Mesenchymal stem cell (in vitro differentiated cells and primary cell): ENCODE results near the gene KIF1B.

Source experiments
- DNase-seq: peaks from one replicate; pipeline ENCODE4 v3.0.0-alpha.2; 2013
- H2AFZ ChIP-seq: one replicate; pipeline ENCODE4 v1.6.1; 2013; ENCODE audit warnings: low read depth, mild to moderate bottlenecking, control low read depth, inconsistent platforms, low read length, moderate library complexity
- H2AK5ac ChIP-seq: 2 replicates; pipeline ENCODE4 v1.6.1; 2013; ENCODE audit warnings: low read length, moderate library complexity, mild to moderate bottlenecking, inconsistent platforms; ENCODE audit not compliant: severe bottlenecking
- H2BK120ac ChIP-seq: one replicate; pipeline ENCODE4 v1.6.1; 2013; ENCODE audit warnings: low read depth, mild to moderate bottlenecking, inconsistent platforms, low read length, moderate library complexity
- H2BK12ac ChIP-seq, 2 experiments: one replicate each; pipeline ENCODE4 v1.6.1; 2013; ENCODE audit warnings: inconsistent platforms in 2 of 2, low read length in 2 of 2, mild to moderate bottlenecking in 2 of 2, moderate library complexity in 2 of 2, control low read depth in 1 of 2
- H2BK15ac ChIP-seq: one replicate; pipeline ENCODE4 v1.6.1; 2013; ENCODE audit warnings: mild to moderate bottlenecking, low read depth, inconsistent platforms; ENCODE audit not compliant: poor library complexity, severe bottlenecking
- H2BK5ac ChIP-seq: 2 replicates; pipeline ENCODE4 v1.6.1; 2013; ENCODE audit warnings: low read depth, mild to moderate bottlenecking, low read length, control low read depth, inconsistent platforms; ENCODE audit not compliant: poor library complexity, severe bottlenecking
- H3K14ac ChIP-seq, 2 experiments: one replicate each; pipeline ENCODE4 v1.6.1; 2013; ENCODE audit warnings: inconsistent platforms in 2 of 2, low read length in 2 of 2, control low read depth in 1 of 2, mild to moderate bottlenecking in 1 of 2, moderate library complexity in 1 of 2
- H3K18ac ChIP-seq, 2 experiments: one replicate each; pipeline ENCODE4 v1.6.1; 2013; ENCODE audit warnings: inconsistent platforms in 2 of 2, low read length in 2 of 2, control low read depth in 1 of 2, low read depth in 1 of 2, mild to moderate bottlenecking in 1 of 2
- H3K23ac ChIP-seq, 2 experiments: one replicate each; pipeline ENCODE4 v1.6.1; 2013; ENCODE audit warnings: inconsistent platforms in 2 of 2, low read length in 2 of 2, mild to moderate bottlenecking in 2 of 2, moderate library complexity in 2 of 2, control low read depth in 1 of 2
- H3K27ac ChIP-seq: 2 replicates; pipeline ENCODE4 v1.5.1; 2013; ENCODE audit warnings: mild to moderate bottlenecking, moderate library complexity, low read length, control low read depth, inconsistent platforms; ENCODE audit not compliant: poor library complexity, severe bottlenecking
- H3K27me3 ChIP-seq, 2 experiments: 2 replicates each; pipeline versions ENCODE4 v1.6.1 to v1.7.0; 2013; ENCODE audit warnings: low read length in 2 of 2, mild to moderate bottlenecking in 2 of 2, moderate library complexity in 2 of 2, control low read depth in 1 of 2, inconsistent platforms in 1 of 2; ENCODE audit not compliant: control insufficient read depth in 1 of 2, insufficient read depth in 1 of 2
- H3K36me3 ChIP-seq, 2 experiments: 2 replicates each; pipeline versions ENCODE4 v1.6.1 to v1.7.0; 2013; ENCODE audit warnings: low read length in 2 of 2, control low read depth in 1 of 2, inconsistent platforms in 1 of 2, low read depth in 1 of 2, mild to moderate bottlenecking in 1 of 2; ENCODE audit not compliant: insufficient read depth in 2 of 2, control insufficient read depth in 1 of 2
- H3K4ac ChIP-seq, 2 experiments: one replicate each; pipeline ENCODE4 v1.6.1; 2013; ENCODE audit warnings: inconsistent platforms in 2 of 2, low read length in 2 of 2, mild to moderate bottlenecking in 2 of 2, moderate library complexity in 2 of 2, control low read depth in 1 of 2, low read depth in 1 of 2
- H3K4me1 ChIP-seq: 2 replicates; pipeline ENCODE4 v1.6.1; 2013; ENCODE audit warnings: low read depth, low read length, control low read depth; ENCODE audit not compliant: control insufficient read depth, insufficient read depth
- H3K4me2 ChIP-seq: 2 replicates; pipeline ENCODE4 v1.6.1; 2013; ENCODE audit warnings: low read length, mild to moderate bottlenecking, inconsistent platforms; ENCODE audit not compliant: poor library complexity, severe bottlenecking
- H3K4me3 ChIP-seq, 2 experiments: 2 replicates each; pipeline versions ENCODE4 v1.5.1 to v1.7.0; 2013; ENCODE audit warnings: low read length in 2 of 2, mild to moderate bottlenecking in 2 of 2, control low read depth in 1 of 2, low read depth in 1 of 2; ENCODE audit not compliant: insufficient read depth in 1 of 2
- H3K79me1 ChIP-seq: replicated peaks from 2 replicates; pipeline ENCODE4 v1.6.1; 2013; ENCODE audit warnings: mild to moderate bottlenecking, control low read depth, low read length, inconsistent platforms; ENCODE audit not compliant: poor library complexity, severe bottlenecking
- H3K9ac ChIP-seq: 2 replicates; pipeline ENCODE4 v1.7.0; 2013; ENCODE audit warnings: mild to moderate bottlenecking, low read length, moderate library complexity
- H3K9me3 ChIP-seq: 2 replicates; pipeline ENCODE4 v1.7.0; 2013; ENCODE audit warnings: mild to moderate bottlenecking, low read length; ENCODE audit not compliant: control insufficient read depth
- H4K8ac ChIP-seq: one replicate; pipeline ENCODE4 v1.6.1; 2013; ENCODE audit warnings: inconsistent platforms, mild to moderate bottlenecking, low read length, moderate library complexity
- H4K91ac ChIP-seq: one replicate; pipeline ENCODE4 v1.6.1; 2013; ENCODE audit warnings: mild to moderate bottlenecking, low read length, inconsistent platforms
- WGBS: methylation state at CpG from one replicate; pipeline ENCODE4 v1.1.7; 2013; ENCODE audit warnings: mixed read lengths; 5-methylcytosine and 5-hydroxymethylcytosine counted together

Gene KIF1B

GRCh38 chr1:10353693-10354092 lies 143.3 kb downstream of the KIF1B start:
- no peak overlapping the region for H3K14ac ChIP-seq
- no peaks in the 10 kb centered on the region for H3K27me3 ChIP-seq
- no peaks in the 10 kb centered on the region for H3K9me3 ChIP-seq
- no peak overlapping the region for H4K8ac ChIP-seq
- no peak overlapping the region for H3K9ac ChIP-seq
- H3K4me3 ChIP-seq = no peak overlapping the region
- H3K23ac ChIP-seq = no peak overlapping the region
- H3K36me3 ChIP-seq = peaks cover 10 to 59% of the 10 kb centered on the region in 2 experiments
- H4K91ac ChIP-seq = no peak overlapping the region
- no peaks in the 10 kb centered on the region for H3K79me1 ChIP-seq
- DNase-seq = no peak
- WGBS = 90% methylated on average over 2 of the region's 2 CpGs
- H3K4me2 ChIP-seq = no peak overlapping the region
- no peak overlapping the region for H2BK5ac ChIP-seq
- H3K18ac ChIP-seq = no peak overlapping the region
- H3K4me1 ChIP-seq = no peaks in the 10 kb centered on the region
- H2BK120ac ChIP-seq = no peak overlapping the region
- no peak overlapping the region for H2AFZ ChIP-seq
- H2BK15ac ChIP-seq = no peak overlapping the region
- no peak overlapping the region for H2AK5ac ChIP-seq
- H3K27ac ChIP-seq = no peak overlapping the region
- no peak overlapping the region for H3K4ac ChIP-seq
- no peak overlapping the region for H2BK12ac ChIP-seq

GRCh38 chr1:10360045-10360444 lies 149.7 kb downstream of the KIF1B start:
- 100% methylated on average over 1 of the region's 1 CpG for WGBS

DNA sequence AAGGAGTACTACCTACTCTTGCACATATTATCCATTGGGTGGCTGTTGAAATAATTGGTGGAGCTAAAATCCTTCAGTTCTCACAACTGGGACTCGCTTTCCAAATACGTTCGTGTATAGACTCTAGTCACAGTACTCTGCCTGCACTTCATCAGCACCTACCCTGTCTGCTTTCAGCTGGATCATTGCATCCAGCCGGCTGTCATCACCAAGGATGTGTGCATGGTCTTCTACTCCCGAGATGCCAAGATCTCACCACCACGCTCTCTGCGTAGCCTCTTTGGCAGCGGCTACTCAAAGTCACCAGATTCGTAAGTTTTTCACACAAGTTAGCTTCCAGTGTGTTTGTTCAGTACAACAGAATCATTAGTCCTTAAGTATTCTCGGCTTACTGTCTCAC lies 151.1 kb downstream of the KIF1B start:
- Histone ChIP-seq H3K18ac (no peak overlapping the region), H2BK120ac (no peak overlapping the region), H3K9ac (no peak overlapping the region), H4K91ac (no peak overlapping the region), H2BK5ac (no peak overlapping the region), H3K14ac (no peak overlapping the region), H3K27me3 (no peaks in the 10 kb centered on the region), H2BK12ac (peak overlapping the region in 1 of 2 experiments; percentile 11), H3K4me2 (no peak overlapping the region), H3K23ac (no peak overlapping the region), H2AK5ac (no peak overlapping the region), H3K9me3 (no peaks in the 10 kb centered on the region), H4K8ac (peak overlapping the region; percentile 33), H2AFZ (no peak overlapping the region), H3K36me3 (peaks cover 25 to 57% of the 10 kb centered on the region in 2 experiments), H3K79me1 (no peaks in the 10 kb centered on the region), H3K27ac (no peak overlapping the region), H2BK15ac (no peak overlapping the region), H3K4me1 (no peaks in the 10 kb centered on the region), H3K4ac (no peak overlapping the region), H3K4me3 (no peak overlapping the region)
- WGBS = over 99% methylated on average over 10 of the region's 10 CpGs
- no peak for DNase-seq

More at GRCh38 chr1:10360045-10360444, 149.7 kb downstream of the KIF1B start:
- peaks cover 11 to 50% of the 10 kb centered on the region in 2 experiments for H3K36me3 ChIP-seq
- H4K8ac ChIP-seq = no peak overlapping the region
- no peaks in the 10 kb centered on the region for H3K27me3 ChIP-seq
- no peaks in the 10 kb centered on the region for H3K9me3 ChIP-seq
- DNase-seq = no peak
- H2BK5ac ChIP-seq = no peak overlapping the region
- H2BK15ac ChIP-seq = no peak overlapping the region
- no peak overlapping the region for H3K23ac ChIP-seq
- no peak overlapping the region for H2BK120ac ChIP-seq
- no peak overlapping the region for H3K4ac ChIP-seq
- H3K18ac ChIP-seq = no peak overlapping the region
- no peak overlapping the region for H3K4me2 ChIP-seq
- H3K4me1 ChIP-seq = no peaks in the 10 kb centered on the region
- no peaks in the 10 kb centered on the region for H3K79me1 ChIP-seq
- H3K9ac ChIP-seq = no peak overlapping the region
- H3K4me3 ChIP-seq = no peak overlapping the region
- H2BK12ac ChIP-seq = no peak overlapping the region
- no peak overlapping the region for H3K27ac ChIP-seq
- H3K14ac ChIP-seq = no peak overlapping the region
- H2AK5ac ChIP-seq = no peak overlapping the region
- no peak overlapping the region for H4K91ac ChIP-seq
- no peak overlapping the region for H2AFZ ChIP-seq

DNA sequence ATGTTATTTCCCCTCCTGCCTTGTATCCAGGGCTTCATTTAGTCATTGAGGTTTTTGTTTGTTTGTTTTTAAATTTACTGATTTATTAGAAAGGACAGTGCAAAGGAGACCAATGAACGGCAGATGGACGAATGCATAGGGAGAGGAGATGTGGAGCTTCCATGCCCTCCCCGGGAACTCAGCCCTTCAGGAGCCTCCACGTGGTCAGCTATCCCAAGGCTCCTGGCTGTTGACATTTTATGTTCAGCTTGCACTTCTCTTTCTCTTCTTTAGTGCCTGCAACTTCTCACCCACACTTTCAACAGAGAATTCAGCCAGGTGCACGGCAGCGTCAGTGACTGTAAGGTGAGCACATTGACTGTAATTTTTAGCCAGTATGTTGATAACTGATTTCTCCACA lies 157.8 kb downstream of the KIF1B start:
- H4K8ac ChIP-seq = no peak overlapping the region
- H3K4me2 ChIP-seq = no peak overlapping the region
- no peak overlapping the region for H2BK15ac ChIP-seq
- H3K4ac ChIP-seq = no peak overlapping the region
- no peak overlapping the region for H2BK5ac ChIP-seq
- H3K27me3 ChIP-seq = no peaks in the 10 kb centered on the region
- no peak for DNase-seq
- H4K91ac ChIP-seq = no peak overlapping the region
- peaks cover 49 to 62% of the 10 kb centered on the region in 2 experiments for H3K36me3 ChIP-seq
- 96% methylated on average over 6 of the region's 6 CpGs for WGBS
- no peak overlapping the region for H3K27ac ChIP-seq
- no peaks in the 10 kb centered on the region for H3K9me3 ChIP-seq
- no peak overlapping the region for H2BK120ac ChIP-seq
- no peaks in the 10 kb centered on the region for H3K79me1 ChIP-seq
- no peak overlapping the region for H2AFZ ChIP-seq
- H3K4me1 ChIP-seq = no peaks in the 10 kb centered on the region
- H3K18ac ChIP-seq = no peak overlapping the region
- H3K14ac ChIP-seq = no peak overlapping the region
- no peak overlapping the region for H2AK5ac ChIP-seq
- H2BK12ac ChIP-seq = no peak overlapping the region
- H3K9ac ChIP-seq = no peak overlapping the region
- H3K23ac ChIP-seq = no peak overlapping the region
- H3K4me3 ChIP-seq = no peak overlapping the region
